Pons (tissue), 1 donor: Measurements from ENCODE around the gene FUBP3.
A peak's percentile ranks its signal among the peaks of the same experiment; 100 is the strongest.

ENCODE experiments used
- DNase-seq: peaks from one replicate; pipeline ENCODE4 v3.0.0-alpha.2; 2016; ENCODE audit warnings: low spot score

The FUBP3 gene

GRCh38 chr9:130607640-130608420 lies 28.5 kb downstream of the FUBP3 start:
- peak; percentile 48 for DNase-seq

- DNase-seq, result no peak
These were observed 29.3 kb downstream of the FUBP3 start for GRCh38 chr9:130608554-130609134.

GRCh38 chr9:130609163-130609562 lies 29.8 kb downstream of the FUBP3 start:
- no peak for DNase-seq

GRCh38 chr9:130610862-130611707 lies 31.7 kb downstream of the FUBP3 start:
- DNase-seq, result no peak

- no peak for DNase-seq
These were observed 37.1 kb downstream of the FUBP3 start for GRCh38 chr9:130616451-130616850.

GRCh38 chr9:130623466-130623865 lies 44.1 kb downstream of the FUBP3 start:
- DNase-seq, result no peak

GRCh38 chr9:130624154-130624553 lies 44.8 kb downstream of the FUBP3 start:
- no peak for DNase-seq

- DNase-seq, result no peak
These were observed 47.0 kb downstream of the FUBP3 start for GRCh38 chr9:130626249-130626996.

GRCh38 chr9:130627051-130627450 lies 47.7 kb downstream of the FUBP3 start:
- no peak for DNase-seq

- no peak for DNase-seq
These were observed 48.8 kb downstream of the FUBP3 start for GRCh38 chr9:130627896-130628792.

GRCh38 chr9:130629443-130630070 lies 50.2 kb downstream of the FUBP3 start:
- peak; percentile 33 for DNase-seq

GRCh38 chr9:130630071-130630450 lies 50.7 kb downstream of the FUBP3 start:
- no peak for DNase-seq

- DNase-seq, result no peak
These were observed 51.3 kb downstream of the FUBP3 start for GRCh38 chr9:130630506-130631330.

GRCh38 chr9:130631331-130632080 lies 52.1 kb downstream of the FUBP3 start:
- DNase-seq, result no peak

GRCh38 chr9:130632081-130632710 lies 52.8 kb downstream of the FUBP3 start:
- no peak for DNase-seq

- no peak for DNase-seq
These were observed 53.5 kb downstream of the FUBP3 start for GRCh38 chr9:130632841-130633240.

- no peak for DNase-seq
These were observed 54.2 kb downstream of the FUBP3 start for GRCh38 chr9:130633336-130634190.
